COLO668 (cell line): Measurements from ENCODE around the gene ADGRG4.

Experiments
- DNase-seq: peaks from one replicate; lab custom pipeline; 2025; ENCODE audit not compliant: unreplicated experiment; lab: John Stamatoyannopoulos, UW

Gene ADGRG4

GRCh38 chrX:136292656-136293055 is 8.1 kb upstream of the ADGRG4 start:
- no peak for DNase-seq

- DNase-seq: no peak
Measured at GRCh38 chrX:136295380-136295779, 5.4 kb upstream of the ADGRG4 start.

- DNase-seq: no peak
Measured at GRCh38 chrX:136303041-136303440, 2.3 kb downstream of the ADGRG4 start.

GRCh38 chrX:136304493-136304892 is 3.7 kb downstream of the ADGRG4 start:
- no peak for DNase-seq

- no peak for DNase-seq
Measured at GRCh38 chrX:136306182-136306581, 5.4 kb downstream of the ADGRG4 start.

- DNase-seq: no peak
Measured at GRCh38 chrX:136307471-136307870, 6.7 kb downstream of the ADGRG4 start.

- DNase-seq: no peak
Measured at GRCh38 chrX:136310411-136310810, 9.6 kb downstream of the ADGRG4 start.

- DNase-seq: no peak
Measured at GRCh38 chrX:136318156-136318555, 17.4 kb downstream of the ADGRG4 start.

- no peak for DNase-seq
Measured at GRCh38 chrX:136318895-136319597, 18.3 kb downstream of the ADGRG4 start.

- DNase-seq: no peak
Measured at GRCh38 chrX:136319600-136319999, 18.8 kb downstream of the ADGRG4 start.

- DNase-seq: no peak
Measured at GRCh38 chrX:136321532-136321931, 20.8 kb downstream of the ADGRG4 start.

- no peak for DNase-seq
Measured at GRCh38 chrX:136322064-136322463, 21.3 kb downstream of the ADGRG4 start.

- no peak for DNase-seq
Measured at GRCh38 chrX:136325377-136325776, 24.6 kb downstream of the ADGRG4 start.

GRCh38 chrX:136328933-136329332 is 28.2 kb downstream of the ADGRG4 start:
- DNase-seq: no peak

GRCh38 chrX:136336623-136337022 is 35.9 kb downstream of the ADGRG4 start:
- no peak for DNase-seq

GRCh38 chrX:136339702-136340101 is 38.9 kb downstream of the ADGRG4 start:
- DNase-seq: no peak

GRCh38 chrX:136344320-136344719 is 43.6 kb downstream of the ADGRG4 start:
- no peak for DNase-seq

- no peak for DNase-seq
Measured at GRCh38 chrX:136346506-136346905, 45.7 kb downstream of the ADGRG4 start.

- no peak for DNase-seq
Measured at GRCh38 chrX:136347706-136348105, 46.9 kb downstream of the ADGRG4 start.

GRCh38 chrX:136353526-136354093 is 52.8 kb downstream of the ADGRG4 start:
- DNase-seq: no peak

- DNase-seq: no peak
Measured at GRCh38 chrX:136354201-136354600, 53.4 kb downstream of the ADGRG4 start.

- no peak for DNase-seq
Measured at GRCh38 chrX:136369377-136369776, 68.6 kb downstream of the ADGRG4 start.

- DNase-seq: no peak
Measured at GRCh38 chrX:136376713-136377112, 76.0 kb downstream of the ADGRG4 start.
